IMR-90 (cell line): ENCODE data around the gene TRAPPC5. TPM values are rescaled to one million over a fixed set of nuclear protein-coding genes. Genes with fewer than 3 reads are reported as not detected.

ENCODE experiments used
- ATAC-seq: fragments of 200-7000 bp; cut with Tn5 transposase; 2 replicates; pipeline ENCODE4 v1.9.1; 2020; ENCODE audit warnings: low read depth, mild to moderate bottlenecking, moderate library complexity
- BruUV-seq: library from RNA; stranded (reverse); fragments of 400-500 nt; replicated peaks from 2 replicates; lab custom pipeline; 2021; lab: Mats Ljungman, UMichigan
- CTCF ChIA-PET: fragments of 300-600 bp; formaldehyde crosslinking; extraction: SDS; loops from one replicate; lab custom pipeline; 2021; ENCODE audit warnings: antibody characterized with exemption; lab: Yijun Ruan, JAX
- POLR2A ChIA-PET: fragments of 300-600 bp; sonication (Branson Sonifier 250); formaldehyde crosslinking; loops from one replicate; lab custom pipeline; 2022; ENCODE audit warnings: antibody characterized with exemption; ENCODE audit not compliant: unreplicated experiment; lab: Charles Lee
- DNase-seq: peaks from one replicate; pipeline ENCODE4 v3.0.0; 2013
- H2AFZ ChIP-seq: replicated peaks from 2 replicates; pipeline ENCODE3; 2013; ENCODE audit warnings: low read length, mild to moderate bottlenecking; ENCODE audit not compliant: poor library complexity
- H2AK5ac ChIP-seq: 2 replicates; pipeline ENCODE4 v1.6.1; 2013; ENCODE audit warnings: low read depth, low read length, inconsistent platforms
- H2AK9ac ChIP-seq: replicated peaks from 2 replicates; pipeline ENCODE3; 2013; ENCODE audit warnings: mild to moderate bottlenecking, low read depth, low read length, moderate library complexity; ENCODE audit not compliant: poor library complexity
- H2BK120ac ChIP-seq: 2 replicates; pipeline ENCODE4 v1.6.1; 2013; ENCODE audit warnings: low read depth, low read length, inconsistent platforms
- H2BK15ac ChIP-seq: 3 replicates; pipeline ENCODE4 v1.6.1; 2013; ENCODE audit warnings: low read depth, low read length, inconsistent platforms
- H2BK20ac ChIP-seq: 2 replicates; pipeline ENCODE4 v1.6.1; 2013; ENCODE audit warnings: low read depth, mild to moderate bottlenecking, inconsistent platforms, low read length, moderate library complexity
- H2BK5ac ChIP-seq: 2 replicates; pipeline ENCODE4 v1.6.1; 2013; ENCODE audit warnings: mild to moderate bottlenecking, low read depth, low read length, inconsistent platforms; ENCODE audit not compliant: poor library complexity, severe bottlenecking
- H3K14ac ChIP-seq: replicated peaks from 2 replicates; pipeline ENCODE4 v1.6.1; 2013; ENCODE audit warnings: low read depth, low read length, inconsistent platforms
- H3K18ac ChIP-seq: 2 replicates; pipeline ENCODE4 v1.6.1; 2013; ENCODE audit warnings: low read depth, low read length, control low read depth
- H3K23ac ChIP-seq: 2 replicates; pipeline ENCODE4 v1.6.1; 2013; ENCODE audit warnings: low read depth, low read length, inconsistent platforms
- H3K27ac ChIP-seq: 2 replicates; pipeline ENCODE4 v1.5.1; 2013; ENCODE audit warnings: mild to moderate bottlenecking, control low read depth, low read length; ENCODE audit not compliant: insufficient read depth
- H3K27me3 ChIP-seq: 2 replicates; pipeline ENCODE4 v1.6.1; 2013; ENCODE audit warnings: low read length; ENCODE audit not compliant: control insufficient read depth, insufficient read depth
- H3K36me3 ChIP-seq: 2 replicates; pipeline ENCODE4 v1.6.1; 2013; ENCODE audit warnings: low read length, mixed read lengths; ENCODE audit not compliant: control insufficient read depth, insufficient read depth
- H3K4ac ChIP-seq: 2 replicates; pipeline ENCODE4 v1.6.1; 2013; ENCODE audit warnings: low read depth, low read length, inconsistent platforms
- H3K4me1 ChIP-seq: 2 replicates; pipeline ENCODE4 v1.6.1; 2013; ENCODE audit warnings: low read length, mixed read lengths; ENCODE audit not compliant: control insufficient read depth, insufficient read depth
- H3K4me2 ChIP-seq: 2 replicates; pipeline ENCODE4 v1.6.1; 2013; ENCODE audit warnings: low read depth, mild to moderate bottlenecking, control low read depth, low read length, moderate library complexity
- H3K4me3 ChIP-seq: 2 replicates; pipeline ENCODE4 v1.5.1; 2013; ENCODE audit warnings: low read depth, mild to moderate bottlenecking, control low read depth, low read length, moderate library complexity; ENCODE audit not compliant: insufficient read depth
- H3K56ac ChIP-seq: 2 replicates; pipeline ENCODE4 v1.6.1; 2013; ENCODE audit warnings: low read length, inconsistent platforms; ENCODE audit not compliant: insufficient read depth; ENCODE audit errors: extremely low read depth
- H3K79me1 ChIP-seq, 2 experiments: 2 replicates each; pipeline ENCODE4 v1.6.1; 2013; ENCODE audit warnings: low read length in 2 of 2, inconsistent platforms in 1 of 2, low read depth in 1 of 2
- H3K9ac ChIP-seq: 2 replicates; pipeline ENCODE4 v1.6.1; 2013; ENCODE audit warnings: low read depth, low read length, control low read depth
- H3K9me1 ChIP-seq: 2 replicates; pipeline ENCODE4 v1.6.1; 2013; ENCODE audit warnings: low read length, inconsistent platforms; ENCODE audit not compliant: insufficient read depth
- H3K9me3 ChIP-seq: 2 replicates; pipeline ENCODE4 v1.6.1; 2013; ENCODE audit warnings: low read length; ENCODE audit not compliant: control insufficient read depth, insufficient read depth
- H4K20me1 ChIP-seq: 2 replicates; pipeline ENCODE4 v1.6.1; 2013; ENCODE audit warnings: low read length, inconsistent platforms; ENCODE audit not compliant: insufficient read depth
- H4K5ac ChIP-seq: 2 replicates; pipeline ENCODE4 v1.6.1; 2013; ENCODE audit warnings: mild to moderate bottlenecking, low read depth, low read length, control low read depth
- H4K8ac ChIP-seq, 2 experiments: 2 replicates each; pipeline ENCODE4 v1.6.1; 2013; ENCODE audit warnings: low read depth in 2 of 2, low read length in 2 of 2, control low read depth in 1 of 2, inconsistent platforms in 1 of 2
- H4K91ac ChIP-seq: 2 replicates; pipeline ENCODE4 v1.6.1; 2013; ENCODE audit warnings: low read depth, low read length, inconsistent platforms; ENCODE audit not compliant: insufficient read depth
- CHD1 ChIP-seq: IDR thresholded peaks from 2 replicates; pipeline ENCODE4 v1.6.1; 2012; ENCODE audit warnings: low read depth, low read length, improper control_type of control experiment
- MAFK ChIP-seq: IDR thresholded peaks from 2 replicates; pipeline ENCODE4 v1.6.1; 2012; ENCODE audit warnings: low read depth, low read length, improper control_type of control experiment
- MAZ ChIP-seq: IDR thresholded peaks from 2 replicates; pipeline ENCODE4 v1.6.1; 2012; ENCODE audit warnings: low read depth, mild to moderate bottlenecking, low read length, improper control_type of control experiment, moderate library complexity, borderline replicate concordance
- MXI1 ChIP-seq: IDR thresholded peaks from 2 replicates; pipeline ENCODE4 v1.6.1; 2012; ENCODE audit warnings: low read depth, mild to moderate bottlenecking, low read length, moderate library complexity, borderline replicate concordance
- NFE2L2 ChIP-seq: fragments of 150-350 bp; IDR thresholded peaks from 2 replicates; pipeline ENCODE4 v1.6.1; 2016; ENCODE audit warnings: low read depth, mild to moderate bottlenecking, low read length
- SMC3 ChIP-seq: fragments of 150-350 bp; IDR thresholded peaks from 2 replicates; pipeline ENCODE4 v1.6.1; 2016; ENCODE audit warnings: low read depth, mild to moderate bottlenecking, antibody characterized with exemption, low read length, moderate library complexity
- WGBS, 2 experiments: methylation state at CpG; one replicate each; pipeline versions ENCODE4 v1.1.5 to v1.1.7; 2013; ENCODE audit warnings: missing lambda C conversion rate in 2 of 2; ENCODE audit not compliant: insufficient read length in 1 of 2; ENCODE audit errors: extremely low coverage in 2 of 2; 5-methylcytosine and 5-hydroxymethylcytosine counted together
- dilution Hi-C: fragments of 300-500 bp; cut with HindIII; formaldehyde crosslinking; loops from one replicate; pipeline ENCODE4 v1.14.3; 2018; ENCODE audit warnings: low sequenced_read_pairs; ENCODE audit not compliant: unreplicated experiment
- in situ Hi-C: fragments of 300-500 bp; cut with MboI; formaldehyde crosslinking; loops from 3 replicates; pipeline ENCODE4 v1.14.3; 2019; ENCODE audit warnings: low sequenced_read_pairs, inconsistent platforms, mixed read lengths
- intact Hi-C: fragments of 100-400 bp; cut with micrococcal nuclease; formaldehyde crosslinking; loops from 2 replicates; pipeline ENCODE4 v1.10.0; 2022
- polyA plus RNA-seq, 3 experiments: library from polyadenylated mRNA; depleted of rRNA; stranded (reverse); fragments of >200 nt; gene quantifications; 2 replicates each; pipeline ENCODE4 v1.2.3, GENCODE V29; 2012; ENCODE audit warnings: low replicate concordance in 1 of 3
- total RNA-seq: library from RNA; depleted of rRNA; stranded (reverse); fragments of >200 nt; gene quantifications from 2 replicates; pipeline ENCODE4 v1.2.3, GENCODE V29; 2012
- TF ChIP-seq, protein P1 (sequence below): conservative IDR thresholded peaks from 2 replicates; pipeline ENCODE4 v1.5.1; 2012; ENCODE audit warnings: mild to moderate bottlenecking, low read depth, low read length, improper control_type of control experiment
- TF ChIP-seq, protein P2 (sequence below): fragments of 150-350 bp; IDR thresholded peaks from 2 replicates; pipeline ENCODE4 v1.6.1; 2017; ENCODE audit warnings: mild to moderate bottlenecking, antibody characterized with exemption, low read length, low read depth

TRAPPC5 gene
- total and polyA plus RNA-seq, 2 of the 4 experiments (the other 2 are of a cell fraction), result 54.7 to 109 TPM

DNA sequence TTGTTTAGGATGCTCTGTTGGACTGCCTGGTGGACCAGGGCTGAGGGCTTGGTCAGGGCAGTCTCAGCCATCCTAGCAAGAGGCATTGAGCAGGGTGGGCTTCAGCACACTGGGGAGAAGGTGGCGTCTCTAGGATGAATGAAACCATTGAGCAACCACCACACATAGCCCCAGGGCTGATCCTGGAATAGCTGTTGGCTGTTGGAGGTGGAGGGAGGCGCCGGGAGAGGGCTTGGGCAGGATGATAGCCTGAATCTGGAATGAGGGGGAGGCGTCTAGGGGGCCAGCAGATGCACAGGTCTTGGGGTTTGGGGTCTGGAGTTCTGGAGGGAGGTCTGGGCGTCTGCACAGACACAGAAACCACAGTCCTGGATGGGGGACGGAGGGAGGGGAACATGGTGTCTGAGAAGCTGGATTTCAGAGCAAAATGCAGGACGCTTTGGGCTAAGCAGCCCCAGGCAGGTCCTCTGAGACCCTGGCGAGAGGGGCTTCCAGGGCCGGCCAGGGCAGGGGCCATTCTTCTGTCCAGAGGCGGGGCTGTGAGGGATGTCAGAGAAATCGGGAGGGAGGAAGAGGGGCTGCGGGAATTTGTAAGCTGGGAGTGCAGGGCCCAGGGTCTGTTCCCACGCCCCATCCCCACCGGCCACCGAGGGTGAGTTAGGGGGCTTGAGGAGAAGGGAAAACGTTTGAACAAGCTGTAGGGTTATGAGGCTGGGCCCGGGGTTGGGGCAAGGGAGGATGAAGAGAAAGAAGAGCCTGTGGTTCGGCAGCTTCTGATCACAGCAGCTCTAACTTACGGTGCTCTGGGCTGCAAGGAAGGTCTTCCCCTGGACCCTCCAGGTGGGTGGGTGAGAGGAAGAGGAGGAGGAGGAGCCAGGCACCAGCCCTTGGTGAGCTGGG lies 5.2 kb downstream of the TRAPPC5 start:
- DNase-seq (no peak), ATAC-seq (no peak)
- H3K27ac ChIP-seq, result no peak overlapping the region
- peaks cover 0 to 28% of the 10 kb centered on the region in 2 experiments; a peak in 3 of 4 replicates for H3K79me1 ChIP-seq
- intact Hi-C loops (no loop called here), dilution Hi-C loops (no loop called here), in situ Hi-C loops (loop anchor here (10.0 kb wide), 1 partner anchor 109 kb away; no protein-coding TSS in a partner anchor)
- H2BK15ac ChIP-seq, result no peak overlapping the region
- WGBS, 2 experiments, result 33% methylated on average over 3 of the region's 19 CpGs; no CpG with 5 or more reads in 1 of the 2 experiments
- H3K14ac ChIP-seq, result no peak overlapping the region
- no peak overlapping the region for H2BK5ac ChIP-seq
- no peak overlapping the region for H3K56ac ChIP-seq
- H2BK20ac ChIP-seq, result no peak overlapping the region
- H2AFZ ChIP-seq, result no peak overlapping the region
- H4K8ac ChIP-seq, result no peak overlapping the region
- TF ChIP-seq NFE2L2 (no peak), SMC3 (no peak), MAZ (no peak), MAFK (no peak), CHD1 (no peak), MXI1 (no peak)
- TF ChIP-seq, protein P1, sequence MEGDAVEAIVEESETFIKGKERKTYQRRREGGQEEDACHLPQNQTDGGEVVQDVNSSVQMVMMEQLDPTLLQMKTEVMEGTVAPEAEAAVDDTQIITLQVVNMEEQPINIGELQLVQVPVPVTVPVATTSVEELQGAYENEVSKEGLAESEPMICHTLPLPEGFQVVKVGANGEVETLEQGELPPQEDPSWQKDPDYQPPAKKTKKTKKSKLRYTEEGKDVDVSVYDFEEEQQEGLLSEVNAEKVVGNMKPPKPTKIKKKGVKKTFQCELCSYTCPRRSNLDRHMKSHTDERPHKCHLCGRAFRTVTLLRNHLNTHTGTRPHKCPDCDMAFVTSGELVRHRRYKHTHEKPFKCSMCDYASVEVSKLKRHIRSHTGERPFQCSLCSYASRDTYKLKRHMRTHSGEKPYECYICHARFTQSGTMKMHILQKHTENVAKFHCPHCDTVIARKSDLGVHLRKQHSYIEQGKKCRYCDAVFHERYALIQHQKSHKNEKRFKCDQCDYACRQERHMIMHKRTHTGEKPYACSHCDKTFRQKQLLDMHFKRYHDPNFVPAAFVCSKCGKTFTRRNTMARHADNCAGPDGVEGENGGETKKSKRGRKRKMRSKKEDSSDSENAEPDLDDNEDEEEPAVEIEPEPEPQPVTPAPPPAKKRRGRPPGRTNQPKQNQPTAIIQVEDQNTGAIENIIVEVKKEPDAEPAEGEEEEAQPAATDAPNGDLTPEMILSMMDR, result no peak
- TF ChIP-seq, protein P2, sequence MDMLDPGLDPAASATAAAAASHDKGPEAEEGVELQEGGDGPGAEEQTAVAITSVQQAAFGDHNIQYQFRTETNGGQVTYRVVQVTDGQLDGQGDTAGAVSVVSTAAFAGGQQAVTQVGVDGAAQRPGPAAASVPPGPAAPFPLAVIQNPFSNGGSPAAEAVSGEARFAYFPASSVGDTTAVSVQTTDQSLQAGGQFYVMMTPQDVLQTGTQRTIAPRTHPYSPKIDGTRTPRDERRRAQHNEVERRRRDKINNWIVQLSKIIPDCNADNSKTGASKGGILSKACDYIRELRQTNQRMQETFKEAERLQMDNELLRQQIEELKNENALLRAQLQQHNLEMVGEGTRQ, result no peak
- peaks cover 3% of the 10 kb centered on the region; the same call in 1 of the 2 replicates for H3K27me3 ChIP-seq
- H2BK120ac ChIP-seq, result no peak overlapping the region
- H2AK5ac ChIP-seq, result no peak overlapping the region
- H3K4ac ChIP-seq, result no peak overlapping the region
- peaks cover 11% of the 10 kb centered on the region; the same call in 1 of the 2 replicates for H3K36me3 ChIP-seq
- no peak overlapping the region for H4K5ac ChIP-seq
- no peak overlapping the region for H3K4me3 ChIP-seq
- no peak overlapping the region for H2AK9ac ChIP-seq
- H3K18ac ChIP-seq, result no peak overlapping the region
- ChIA-PET CTCF (no interaction called here), POLR2A (interaction anchor here (1.0 kb wide), 1 partner anchor 320 kb away, joined by 4 read pairs; the partner anchor contains the start of gene ELAVL1)
- no peaks in the 10 kb centered on the region for H3K9me1 ChIP-seq
- no peaks in the 10 kb centered on the region for H3K9me3 ChIP-seq
- no peak overlapping the region for H3K9ac ChIP-seq
- H4K20me1 ChIP-seq, result peaks cover 14% of the 10 kb centered on the region
- BruUV-seq, result no TSS peak
- no peak overlapping the region for H4K91ac ChIP-seq
- no peak overlapping the region for H3K4me2 ChIP-seq
- 0 out of 2 replicates have a peak, but pooled peaks cover 2% of the 10 kb centered on the region for H3K4me1 ChIP-seq
- H3K23ac ChIP-seq, result no peak overlapping the region
